SU-DHL-6 (cell line): ENCODE data around the gene FOXO3.

Source experiments
- H2AFZ ChIP-seq: fragments of 200-600 bp; sonication (generic); 2 replicates; pipeline ENCODE4 v1.6.1; 2014; ENCODE audit warnings: low read depth, mild to moderate bottlenecking, moderate library complexity, mixed read lengths, antibody characterized with exemption, low read length; ENCODE audit not compliant: severe bottlenecking
- H3F3A ChIP-seq: fragments of 200-600 bp; shearing (Covaris generic); 2 replicates; pipeline ENCODE4 v1.6.0; 2016; ENCODE audit warnings: antibody characterized with exemption, mild to moderate bottlenecking; ENCODE audit not compliant: insufficient read depth
- H3K27ac ChIP-seq: fragments of 200-600 bp; sonication (generic); 2 replicates; pipeline ENCODE4 v1.5.1; 2016; ENCODE audit warnings: low read depth, mild to moderate bottlenecking, low read length, moderate library complexity, mixed read lengths
- H3K27me3 ChIP-seq: fragments of 200-600 bp; sonication (generic), shearing (Covaris generic); 2 replicates; pipeline ENCODE4 v1.6.0; 2014; ENCODE audit warnings: mild to moderate bottlenecking, low read length
- H3K36me3 ChIP-seq: fragments of 200-600 bp; sonication (generic); 2 replicates; pipeline ENCODE4 v1.6.1; 2014; ENCODE audit warnings: mild to moderate bottlenecking, low read length, mixed read lengths
- H3K4me2 ChIP-seq: fragments of 300-600, 200-600 bp; shearing (Covaris generic), sonication (generic); 2 replicates; pipeline ENCODE4 v1.6.0; 2014; ENCODE audit warnings: low read length, low read depth, mild to moderate bottlenecking; ENCODE audit not compliant: poor library complexity, severe bottlenecking
- H3K4me3 ChIP-seq: fragments of 200-600 bp; sonication (generic); 2 replicates; pipeline ENCODE4 v1.5.1; 2014; ENCODE audit warnings: antibody characterized with exemption, low read length, mild to moderate bottlenecking, mixed read lengths; ENCODE audit not compliant: insufficient read depth, poor library complexity, severe bottlenecking
- H3K79me2 ChIP-seq: fragments of 200-600 bp; sonication (generic); 2 replicates; pipeline ENCODE4 v1.6.1; 2014; ENCODE audit warnings: mild to moderate bottlenecking, low read length, moderate library complexity; ENCODE audit not compliant: insufficient read depth
- H3K9ac ChIP-seq: fragments of 200-600 bp; sonication (generic); 2 replicates; pipeline ENCODE4 v1.7.0; 2014; ENCODE audit warnings: mild to moderate bottlenecking, low read length
- H3K9me2 ChIP-seq: fragments of 200-600 bp; sonication (generic); replicated peaks from 2 replicates; pipeline ENCODE4 v1.6.1; 2014; ENCODE audit warnings: low read length; ENCODE audit not compliant: insufficient read depth
- H3K9me3 ChIP-seq: fragments of 200-600 bp; sonication (generic); 2 replicates; pipeline ENCODE4 v1.6.1; 2014; ENCODE audit warnings: low read length, mixed read lengths; ENCODE audit not compliant: insufficient read depth
- H4K20me1 ChIP-seq: fragments of 200-600 bp; sonication (generic); 2 replicates; pipeline ENCODE4 v1.6.1; 2014; ENCODE audit warnings: low read depth, mild to moderate bottlenecking, antibody characterized with exemption, low read length, moderate library complexity, mixed read lengths
- EZH2phosphoT487 ChIP-seq: fragments of 200-600 bp; sonication (generic), shearing (Covaris generic); conservative IDR thresholded peaks from 2 replicates; pipeline ENCODE4 v1.6.1; 2018; ENCODE audit warnings: mild to moderate bottlenecking, antibody characterized with exemption, low read length, moderate library complexity, mixed read lengths
- TF ChIP-seq, protein P1 (sequence below): fragments of 200-600 bp; sonication (generic); IDR thresholded peaks from one replicate; pipeline ENCODE4 v1.5.1; 2017; ENCODE audit warnings: antibody characterized with exemption, mild to moderate bottlenecking, low read length, moderate library complexity; ENCODE audit not compliant: insufficient read depth, poor library complexity, severe bottlenecking

The FOXO3 gene

DNA sequence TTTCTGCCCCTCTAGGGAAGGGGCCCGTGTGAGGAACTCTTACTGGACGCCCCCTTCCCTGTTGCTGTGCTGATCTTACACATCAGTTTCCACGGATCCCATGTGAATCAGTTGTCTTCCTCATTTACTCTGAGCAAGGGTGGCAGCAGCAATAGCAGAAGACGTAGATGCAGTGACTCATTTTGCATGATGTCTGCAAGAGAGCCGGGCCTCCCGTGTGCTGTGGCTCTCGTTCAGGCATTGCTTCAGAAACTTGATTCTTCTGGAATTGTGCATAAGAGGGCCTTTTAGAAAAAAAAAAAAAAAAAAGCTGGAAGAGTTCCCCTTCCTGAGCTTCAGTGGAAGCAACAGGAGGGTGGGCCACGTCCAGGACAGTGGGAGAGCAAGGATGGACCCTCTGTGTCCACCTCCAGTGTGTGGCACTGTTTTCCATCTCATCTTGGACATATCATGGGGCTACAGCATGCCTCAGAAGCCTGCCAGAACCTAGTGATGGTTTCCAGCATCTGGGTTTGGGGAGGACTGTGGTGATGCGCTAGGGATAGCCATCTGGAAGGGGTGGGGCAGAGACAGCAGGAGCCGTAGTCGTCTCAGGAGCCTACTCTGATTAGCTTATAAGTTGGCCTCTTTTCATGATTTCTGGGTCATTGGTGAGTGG, 62.1 kb downstream of the FOXO3 start:
- no peak overlapping the region for H3K9ac ChIP-seq
- H4K20me1 ChIP-seq = no peaks in the 10 kb centered on the region; the same call in none of the 2 replicates
- H3K79me2 ChIP-seq = no peaks in the 10 kb centered on the region
- no peaks in the 10 kb centered on the region for H3K9me3 ChIP-seq
- no peak overlapping the region for H3K4me2 ChIP-seq
- TF ChIP-seq, protein P1, sequence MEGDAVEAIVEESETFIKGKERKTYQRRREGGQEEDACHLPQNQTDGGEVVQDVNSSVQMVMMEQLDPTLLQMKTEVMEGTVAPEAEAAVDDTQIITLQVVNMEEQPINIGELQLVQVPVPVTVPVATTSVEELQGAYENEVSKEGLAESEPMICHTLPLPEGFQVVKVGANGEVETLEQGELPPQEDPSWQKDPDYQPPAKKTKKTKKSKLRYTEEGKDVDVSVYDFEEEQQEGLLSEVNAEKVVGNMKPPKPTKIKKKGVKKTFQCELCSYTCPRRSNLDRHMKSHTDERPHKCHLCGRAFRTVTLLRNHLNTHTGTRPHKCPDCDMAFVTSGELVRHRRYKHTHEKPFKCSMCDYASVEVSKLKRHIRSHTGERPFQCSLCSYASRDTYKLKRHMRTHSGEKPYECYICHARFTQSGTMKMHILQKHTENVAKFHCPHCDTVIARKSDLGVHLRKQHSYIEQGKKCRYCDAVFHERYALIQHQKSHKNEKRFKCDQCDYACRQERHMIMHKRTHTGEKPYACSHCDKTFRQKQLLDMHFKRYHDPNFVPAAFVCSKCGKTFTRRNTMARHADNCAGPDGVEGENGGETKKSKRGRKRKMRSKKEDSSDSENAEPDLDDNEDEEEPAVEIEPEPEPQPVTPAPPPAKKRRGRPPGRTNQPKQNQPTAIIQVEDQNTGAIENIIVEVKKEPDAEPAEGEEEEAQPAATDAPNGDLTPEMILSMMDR = no peak
- TF ChIP-seq EZH2phosphoT487 = no peak
- H3K27ac ChIP-seq = no peak overlapping the region
- H3K9me2 ChIP-seq = no peaks in the 10 kb centered on the region
- H3F3A ChIP-seq = no peaks in the 10 kb centered on the region
- H2AFZ ChIP-seq = no peak overlapping the region
- H3K36me3 ChIP-seq = no peaks in the 10 kb centered on the region
- H3K27me3 ChIP-seq = no peaks in the 10 kb centered on the region
- H3K4me3 ChIP-seq = no peak overlapping the region

DNA sequence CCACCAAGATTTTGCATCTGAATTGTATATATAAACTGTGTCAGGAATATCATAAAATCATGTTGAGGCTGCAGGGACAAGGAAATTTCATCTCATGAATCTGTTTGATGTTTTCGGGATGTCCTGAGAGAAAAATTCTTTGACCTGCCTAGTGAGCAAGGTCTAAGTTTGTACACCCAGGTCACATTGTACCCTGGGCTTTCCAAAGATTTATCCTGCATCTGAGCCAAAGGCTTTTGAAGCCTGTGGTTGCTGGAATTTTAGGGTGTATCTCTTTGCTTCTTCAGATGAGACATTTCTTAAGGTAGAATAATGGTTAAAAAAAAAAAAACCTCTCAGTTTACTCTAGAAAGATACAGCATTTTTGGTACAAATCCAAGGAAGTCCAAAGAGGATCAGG, 63.3 kb downstream of the FOXO3 start:
- Histone ChIP-seq H3K36me3 (no peaks in the 10 kb centered on the region), H4K20me1 (no peaks in the 10 kb centered on the region; the same call in none of the 2 replicates), H2AFZ (no peak overlapping the region), H3K9me2 (no peaks in the 10 kb centered on the region), H3K4me3 (no peak overlapping the region), H3K79me2 (no peaks in the 10 kb centered on the region), H3K9me3 (no peaks in the 10 kb centered on the region), H3F3A (no peaks in the 10 kb centered on the region), H3K9ac (no peak overlapping the region), H3K4me2 (no peak overlapping the region), H3K27me3 (no peaks in the 10 kb centered on the region), H3K27ac (no peak overlapping the region)
- no peak for TF ChIP-seq EZH2phosphoT487
- TF ChIP-seq, protein P1 = no peak

DNA sequence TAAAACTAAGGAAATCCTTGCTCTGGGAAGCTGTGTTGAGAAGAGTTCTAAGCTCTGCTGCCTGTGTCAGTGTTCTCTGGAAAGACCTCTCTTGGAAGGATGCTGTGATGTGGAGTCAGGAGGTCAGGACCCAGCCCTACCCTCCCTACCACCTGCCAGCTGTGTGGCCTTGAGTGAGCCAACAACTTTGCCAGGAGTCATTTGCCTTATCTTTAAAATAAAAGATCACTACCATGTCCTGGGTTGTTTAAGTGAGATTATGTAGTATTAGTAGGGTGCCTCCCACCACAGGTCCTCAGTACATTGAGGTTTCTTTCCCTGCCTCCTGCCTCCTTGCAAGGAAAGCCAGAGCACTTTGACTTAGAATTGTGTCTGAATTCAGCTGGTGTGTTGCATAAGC, 64.9 kb downstream of the FOXO3 start:
- H3K4me2 ChIP-seq = no peak overlapping the region
- H4K20me1 ChIP-seq = no peaks in the 10 kb centered on the region; the same call in none of the 2 replicates
- TF ChIP-seq, protein P1 = no peak
- TF ChIP-seq EZH2phosphoT487 = no peak
- no peaks in the 10 kb centered on the region for H3K27me3 ChIP-seq
- H3K4me3 ChIP-seq = no peak overlapping the region
- no peaks in the 10 kb centered on the region for H3K36me3 ChIP-seq
- H3K27ac ChIP-seq = no peak overlapping the region
- no peaks in the 10 kb centered on the region for H3K9me3 ChIP-seq
- no peaks in the 10 kb centered on the region for H3F3A ChIP-seq
- no peak overlapping the region for H2AFZ ChIP-seq
- no peak overlapping the region for H3K9ac ChIP-seq
- H3K79me2 ChIP-seq = no peaks in the 10 kb centered on the region
- H3K9me2 ChIP-seq = no peaks in the 10 kb centered on the region
